Activated T-cell treated with anti-CD3 and anti-CD28 coated beads, Interleukin-2, amount 50 U/mL, for 4 hours (primary cell): ENCODE data around the gene ZC3H13. TPM values are rescaled to one million over a fixed set of nuclear protein-coding genes. Genes with fewer than 3 reads are reported as not detected.

Source experiments
- ATAC-seq, 2 donors: fragments of 200-7000 bp; cut with Tn5 transposase; one replicate each; pipeline ENCODE4 v1.10.0; 2021
- DNase-seq: peaks from one replicate; pipeline ENCODE4 v3.0.0-alpha.2; 2020
- H3K27me3 Mint-ChIP-seq: one replicate; pipeline ENCODE4 v1.8.0; 2021; ENCODE audit warnings: low read depth, mixed read lengths
- H3K36me3 Mint-ChIP-seq: one replicate; pipeline ENCODE4 v1.8.0; 2022; ENCODE audit warnings: mixed read lengths; ENCODE audit not compliant: insufficient read depth
- H3K4me1 Mint-ChIP-seq: one replicate; pipeline ENCODE4 v1.8.0; 2021; ENCODE audit warnings: low read depth, mixed read lengths
- H3K4me3 Mint-ChIP-seq: one replicate; pipeline ENCODE4 v1.8.0; 2021; ENCODE audit warnings: mild to moderate bottlenecking, moderate library complexity, mixed read lengths
- H3K9me3 Mint-ChIP-seq: one replicate; pipeline ENCODE4 v1.8.0; 2021; ENCODE audit warnings: mixed read lengths
- total RNA-seq, 3 donors: library from RNA; stranded (reverse); gene quantifications; one replicate each; pipeline ENCODE4 v1.2.1, GENCODE V29; 2021

Gene ZC3H13, protein sequence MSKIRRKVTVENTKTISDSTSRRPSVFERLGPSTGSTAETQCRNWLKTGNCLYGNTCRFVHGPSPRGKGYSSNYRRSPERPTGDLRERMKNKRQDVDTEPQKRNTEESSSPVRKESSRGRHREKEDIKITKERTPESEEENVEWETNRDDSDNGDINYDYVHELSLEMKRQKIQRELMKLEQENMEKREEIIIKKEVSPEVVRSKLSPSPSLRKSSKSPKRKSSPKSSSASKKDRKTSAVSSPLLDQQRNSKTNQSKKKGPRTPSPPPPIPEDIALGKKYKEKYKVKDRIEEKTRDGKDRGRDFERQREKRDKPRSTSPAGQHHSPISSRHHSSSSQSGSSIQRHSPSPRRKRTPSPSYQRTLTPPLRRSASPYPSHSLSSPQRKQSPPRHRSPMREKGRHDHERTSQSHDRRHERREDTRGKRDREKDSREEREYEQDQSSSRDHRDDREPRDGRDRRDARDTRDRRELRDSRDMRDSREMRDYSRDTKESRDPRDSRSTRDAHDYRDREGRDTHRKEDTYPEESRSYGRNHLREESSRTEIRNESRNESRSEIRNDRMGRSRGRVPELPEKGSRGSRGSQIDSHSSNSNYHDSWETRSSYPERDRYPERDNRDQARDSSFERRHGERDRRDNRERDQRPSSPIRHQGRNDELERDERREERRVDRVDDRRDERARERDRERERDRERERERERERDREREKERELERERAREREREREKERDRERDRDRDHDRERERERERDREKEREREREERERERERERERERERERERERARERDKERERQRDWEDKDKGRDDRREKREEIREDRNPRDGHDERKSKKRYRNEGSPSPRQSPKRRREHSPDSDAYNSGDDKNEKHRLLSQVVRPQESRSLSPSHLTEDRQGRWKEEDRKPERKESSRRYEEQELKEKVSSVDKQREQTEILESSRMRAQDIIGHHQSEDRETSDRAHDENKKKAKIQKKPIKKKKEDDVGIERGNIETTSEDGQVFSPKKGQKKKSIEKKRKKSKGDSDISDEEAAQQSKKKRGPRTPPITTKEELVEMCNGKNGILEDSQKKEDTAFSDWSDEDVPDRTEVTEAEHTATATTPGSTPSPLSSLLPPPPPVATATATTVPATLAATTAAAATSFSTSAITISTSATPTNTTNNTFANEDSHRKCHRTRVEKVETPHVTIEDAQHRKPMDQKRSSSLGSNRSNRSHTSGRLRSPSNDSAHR (N-terminal part only)
- total RNA-seq = 10 to 100 TPM; 52.2 to 59.7 (median 56.1) TPM

DNA sequence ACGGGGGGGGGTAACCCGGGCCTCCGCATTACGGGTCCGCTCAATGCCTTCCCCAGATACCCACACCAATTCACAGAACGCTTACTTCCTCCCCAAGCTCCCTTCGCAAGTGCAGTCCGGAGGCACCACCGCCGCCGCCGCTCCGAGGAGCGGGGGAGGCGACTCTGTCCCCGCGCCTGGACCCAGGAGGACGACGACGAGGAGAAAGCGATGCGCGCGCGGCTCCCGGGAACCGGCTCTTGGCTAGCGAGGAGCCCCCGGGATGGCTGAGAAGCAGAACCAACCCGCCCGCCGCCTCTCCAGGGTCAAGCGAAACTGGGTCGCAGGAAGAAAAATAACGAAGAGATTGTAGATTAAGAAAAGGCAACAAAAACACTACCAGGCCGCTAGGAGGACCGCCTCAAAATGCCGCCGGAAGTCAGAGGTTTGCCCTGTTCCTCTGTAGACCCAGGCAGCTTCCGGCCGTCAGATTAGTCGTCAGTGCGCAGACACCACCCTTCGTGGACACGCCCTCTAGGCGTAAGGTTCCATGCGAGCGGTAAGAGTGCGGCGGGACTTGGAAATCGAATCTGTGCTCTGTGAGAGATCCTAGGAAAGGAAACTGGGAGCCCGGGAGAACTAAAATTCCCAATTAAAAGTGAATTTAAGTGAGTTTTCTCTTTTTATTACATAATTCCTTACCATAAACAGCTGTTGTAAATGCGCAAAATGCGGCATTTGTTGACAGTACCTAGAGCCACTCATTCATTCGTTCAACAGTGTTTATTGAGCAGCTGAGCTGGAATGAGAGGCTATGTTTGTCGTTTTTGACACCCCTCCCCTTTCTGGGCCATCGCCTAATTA is at the start of gene ZC3H13:
TSS of gene ZC3H13 (minus strand) at position 428 of the 843 bp plus-strand sequence. CDS start 7,239 bp downstream, outside the sequence.
- peak; percentile 99 to 100 for ATAC-seq
- Mint-ChIP-seq H3K4me3 (peak within 1 kb of the TSS; percentile 91), H3K4me1 (peaks cover 36% of the 10 kb centered on the region)

DNA sequence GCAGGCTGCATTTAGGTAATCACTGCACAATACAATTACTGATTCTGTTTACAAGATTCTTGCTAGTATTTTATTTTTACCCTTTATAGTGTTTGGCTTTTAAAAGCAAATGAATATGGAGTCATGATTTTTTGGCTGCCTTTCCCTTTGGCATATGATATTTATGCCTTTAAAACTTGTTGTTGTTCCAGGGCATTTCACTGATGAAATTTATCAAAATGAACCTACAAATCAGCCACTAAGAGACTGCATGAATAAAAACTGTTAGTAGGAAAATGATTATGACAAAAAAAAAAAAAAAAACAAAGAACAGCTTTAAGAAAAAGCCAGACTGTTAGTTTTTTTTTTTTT is 49.7 kb upstream of the ZC3H13 start:
- H3K4me3 Mint-ChIP-seq = no peak overlapping the region
- DNase-seq (no peak), ATAC-seq (no peak)
- H3K9me3 Mint-ChIP-seq = no peaks in the 10 kb centered on the region
- peaks cover 6% of the 10 kb centered on the region for H3K4me1 Mint-ChIP-seq
- peaks cover 6% of the 10 kb centered on the region for H3K27me3 Mint-ChIP-seq
- H3K36me3 Mint-ChIP-seq = no peaks in the 10 kb centered on the region

More for the DNA sequence above, at the start of gene ZC3H13:
- DNase-seq = peak; percentile 85
- Mint-ChIP-seq H3K27me3 (peaks cover 10% of the 10 kb centered on the region), H3K9me3 (no peaks in the 10 kb centered on the region), H3K36me3 (peaks cover 2% of the 10 kb centered on the region)

DNA sequence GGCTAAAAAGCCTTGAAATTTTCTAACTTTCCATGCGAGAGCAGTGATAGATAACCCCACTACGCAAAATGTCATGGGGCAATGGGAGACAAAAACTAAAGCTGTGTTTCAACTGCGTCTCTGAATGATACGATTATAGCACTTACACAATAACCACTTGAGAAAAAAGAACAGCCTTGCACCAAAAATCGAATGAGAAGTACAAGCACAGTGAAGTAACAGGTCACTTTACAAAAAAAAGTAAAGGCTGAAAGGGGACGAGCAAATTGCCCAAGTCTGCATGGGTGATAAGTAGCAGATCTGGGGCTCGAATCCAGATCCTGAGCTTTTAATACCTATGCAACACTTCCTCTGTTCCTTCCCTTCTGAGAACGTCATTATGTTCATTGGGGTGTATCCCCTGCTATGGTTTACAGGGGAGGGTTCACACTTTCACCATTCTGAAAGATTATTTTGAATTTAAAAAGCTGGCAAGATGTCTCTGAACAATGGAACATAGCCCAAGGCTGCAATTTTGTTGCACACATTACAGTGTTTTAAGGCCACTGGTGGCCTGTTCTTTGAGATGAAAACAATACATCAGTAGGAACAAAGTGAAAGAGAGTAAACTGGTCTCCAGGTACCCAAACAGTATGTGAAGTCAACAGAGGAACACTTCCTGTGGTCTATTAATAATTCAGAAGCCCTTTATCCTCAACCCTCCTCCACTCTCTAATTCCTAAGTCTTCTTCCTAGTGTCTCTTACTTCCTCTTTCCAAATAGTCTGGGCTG is 49.1 kb upstream of the ZC3H13 start:
- Mint-ChIP-seq H3K27me3 (peaks cover 3% of the 10 kb centered on the region), H3K9me3 (no peaks in the 10 kb centered on the region), H3K36me3 (no peaks in the 10 kb centered on the region), H3K4me1 (peaks cover 2% of the 10 kb centered on the region), H3K4me3 (no peak overlapping the region)
- ATAC-seq (no peak), DNase-seq (no peak)

DNA sequence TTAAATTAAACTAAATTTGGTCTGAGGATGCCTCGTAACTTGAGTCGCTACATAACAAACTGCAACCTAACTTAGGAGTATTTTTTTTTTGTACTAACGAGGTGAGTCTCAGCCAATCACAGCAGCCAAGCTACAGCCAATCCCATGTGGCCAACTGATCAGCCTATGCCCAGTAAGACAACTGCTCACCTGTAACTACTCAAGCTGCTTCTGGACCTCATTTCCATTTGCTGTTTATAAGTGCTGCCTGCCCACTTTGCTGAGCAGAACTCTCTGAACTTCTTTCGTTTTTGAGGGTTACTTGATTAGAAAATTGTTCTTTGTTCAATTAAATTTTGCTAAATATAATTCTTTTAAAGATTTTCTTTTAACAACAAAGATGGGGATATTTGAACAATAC is 48.5 kb upstream of the ZC3H13 start:
- Mint-ChIP-seq H3K4me1 (no peaks in the 10 kb centered on the region), H3K4me3 (no peak overlapping the region), H3K9me3 (no peaks in the 10 kb centered on the region), H3K27me3 (peaks cover 6% of the 10 kb centered on the region), H3K36me3 (no peaks in the 10 kb centered on the region)
- ATAC-seq (no peak), DNase-seq (no peak)

DNA sequence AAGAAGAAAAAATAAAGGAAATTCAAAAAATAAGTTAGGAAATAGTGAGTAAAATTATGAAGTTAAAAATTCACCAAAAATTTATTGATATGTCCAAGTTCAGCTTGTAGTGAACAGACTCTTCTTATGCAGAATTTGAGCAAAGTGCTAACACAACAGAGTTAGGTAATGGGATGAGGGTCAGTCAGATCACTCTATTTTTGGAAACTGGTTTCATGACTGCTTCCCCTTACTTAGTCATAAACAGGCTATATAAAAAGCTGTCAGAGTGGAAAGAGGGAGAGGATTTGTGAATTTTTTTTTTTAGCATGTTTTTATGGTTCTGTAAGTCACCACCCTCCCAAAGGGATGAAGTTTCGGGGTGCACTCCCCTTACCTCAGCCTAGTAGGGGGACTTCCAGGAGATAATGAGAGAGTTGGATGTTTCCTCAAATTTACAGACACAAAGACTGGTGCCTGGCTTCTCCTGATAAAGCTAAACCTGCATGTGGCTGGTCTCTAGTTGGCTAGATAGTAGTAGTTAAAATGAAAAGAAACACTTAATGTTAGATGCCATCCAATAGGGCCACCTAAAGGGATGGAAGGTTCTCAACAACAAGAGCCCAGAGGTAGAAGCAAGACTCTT is 47.8 kb upstream of the ZC3H13 start:
- no peaks in the 10 kb centered on the region for H3K4me1 Mint-ChIP-seq
- H3K4me3 Mint-ChIP-seq = no peak overlapping the region
- no peaks in the 10 kb centered on the region for H3K9me3 Mint-ChIP-seq
- ATAC-seq (no peak), DNase-seq (no peak)
- H3K27me3 Mint-ChIP-seq = peaks cover 6% of the 10 kb centered on the region
- H3K36me3 Mint-ChIP-seq = no peaks in the 10 kb centered on the region

DNA sequence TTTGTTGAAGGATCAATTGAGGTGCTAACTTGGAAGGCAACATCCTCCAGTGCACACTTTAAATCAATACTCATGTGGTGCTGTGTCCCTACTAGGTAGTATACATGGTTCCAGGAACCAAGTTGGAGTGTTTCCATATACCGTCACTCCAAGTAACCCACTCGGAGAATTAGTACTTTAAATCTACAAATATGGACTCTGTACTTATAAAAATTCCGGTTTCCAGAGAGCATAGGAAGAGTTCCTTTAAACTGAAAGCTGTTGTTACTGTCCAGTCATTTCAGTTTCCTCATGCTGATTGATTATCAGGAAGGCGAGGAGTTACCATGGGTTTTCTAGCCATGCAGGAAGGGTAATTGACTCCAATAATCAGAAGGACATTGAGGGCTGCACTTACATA is 45.1 kb upstream of the ZC3H13 start:
- ATAC-seq (no peak), DNase-seq (no peak)
- H3K36me3 Mint-ChIP-seq = no peaks in the 10 kb centered on the region
- H3K4me1 Mint-ChIP-seq = no peaks in the 10 kb centered on the region
- peaks cover 17% of the 10 kb centered on the region for H3K27me3 Mint-ChIP-seq
- H3K9me3 Mint-ChIP-seq = no peaks in the 10 kb centered on the region
- no peak overlapping the region for H3K4me3 Mint-ChIP-seq

DNA sequence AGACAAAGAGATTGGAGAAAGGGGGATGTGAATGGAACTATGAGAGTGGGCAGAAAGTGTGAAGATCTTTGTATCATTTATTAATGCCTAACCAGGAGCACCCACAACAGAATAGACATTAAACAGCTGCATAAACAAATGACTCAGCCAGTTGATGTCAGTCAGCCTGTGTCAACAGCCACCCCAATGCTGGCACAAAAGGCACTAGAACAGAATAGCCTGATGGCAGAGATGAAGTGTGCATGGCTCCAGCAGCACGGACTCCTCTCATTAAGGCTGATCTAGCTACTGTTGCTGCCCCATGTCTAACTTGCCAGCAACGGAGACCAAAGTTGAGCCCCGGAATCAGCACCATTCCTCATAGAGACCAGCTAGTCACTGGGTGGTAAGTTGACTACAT is 44.5 kb upstream of the ZC3H13 start:
- H3K4me3 Mint-ChIP-seq = no peak overlapping the region
- no peaks in the 10 kb centered on the region for H3K9me3 Mint-ChIP-seq
- H3K4me1 Mint-ChIP-seq = no peaks in the 10 kb centered on the region
- DNase-seq (no peak), ATAC-seq (no peak)
- peaks cover 22% of the 10 kb centered on the region for H3K27me3 Mint-ChIP-seq
- no peaks in the 10 kb centered on the region for H3K36me3 Mint-ChIP-seq

DNA sequence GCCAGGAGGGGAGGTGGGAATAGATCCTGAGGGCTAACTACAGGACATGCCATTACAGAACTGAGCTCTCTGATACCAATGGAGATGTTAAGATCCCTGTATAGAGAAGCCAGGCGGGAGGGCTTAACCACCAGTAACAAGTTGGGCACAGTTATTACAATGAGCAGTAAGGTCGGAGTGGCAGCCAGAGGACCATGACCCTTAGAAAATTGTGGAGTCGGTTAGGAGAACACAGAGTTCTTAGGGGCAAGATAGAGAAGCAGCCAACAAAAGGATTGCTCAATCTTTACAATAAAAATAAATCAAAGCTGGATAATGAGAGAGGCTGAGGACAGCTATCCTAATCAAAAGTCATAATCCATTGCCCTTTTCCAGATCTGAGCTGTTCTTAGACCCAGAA is 41.9 kb upstream of the ZC3H13 start:
- H3K36me3 Mint-ChIP-seq = no peaks in the 10 kb centered on the region
- H3K4me3 Mint-ChIP-seq = no peak overlapping the region
- DNase-seq = no peak
- H3K27me3 Mint-ChIP-seq = peaks cover 23% of the 10 kb centered on the region
- ATAC-seq = no peak
- no peaks in the 10 kb centered on the region for H3K4me1 Mint-ChIP-seq
- no peaks in the 10 kb centered on the region for H3K9me3 Mint-ChIP-seq

DNA sequence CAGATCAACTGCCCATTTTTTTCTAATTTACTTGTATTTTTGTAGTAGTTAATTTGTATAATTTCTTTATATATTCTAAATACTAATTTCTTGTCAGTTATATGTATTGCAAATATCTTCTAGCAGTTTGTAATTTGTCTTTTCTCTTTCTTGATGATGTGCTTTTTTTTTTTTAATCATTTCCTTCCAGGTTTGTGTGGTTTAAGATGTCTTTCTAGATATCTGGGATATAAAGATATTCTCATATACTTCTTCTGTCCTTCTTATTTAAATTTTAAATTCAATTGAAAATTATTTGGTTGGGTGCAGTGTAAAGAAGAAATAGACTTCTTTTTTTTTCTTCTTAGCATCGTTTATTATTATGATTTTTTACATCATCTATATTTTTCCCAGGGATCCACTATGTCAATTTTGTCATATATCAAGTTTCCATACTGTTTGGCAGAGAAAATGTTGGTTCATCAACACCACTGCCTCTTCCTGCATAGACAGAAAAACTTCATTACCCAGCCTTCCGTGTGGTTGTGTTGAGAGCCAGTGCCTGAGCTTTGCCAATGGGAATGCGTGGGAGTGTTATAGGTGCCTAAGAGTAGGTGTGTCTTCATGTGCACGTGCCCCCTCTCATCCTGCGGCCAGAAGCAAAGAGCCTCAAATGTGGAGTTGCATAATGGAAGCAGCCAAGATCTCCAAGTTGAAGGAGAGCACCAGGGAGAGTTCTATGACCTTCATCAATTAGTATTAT is 36.4 kb upstream of the ZC3H13 start:
- peaks cover 12% of the 10 kb centered on the region for H3K27me3 Mint-ChIP-seq
- H3K36me3 Mint-ChIP-seq = no peaks in the 10 kb centered on the region
- DNase-seq (no peak), ATAC-seq (no peak)
- H3K4me1 Mint-ChIP-seq = no peaks in the 10 kb centered on the region
- no peaks in the 10 kb centered on the region for H3K9me3 Mint-ChIP-seq
- no peak overlapping the region for H3K4me3 Mint-ChIP-seq

DNA sequence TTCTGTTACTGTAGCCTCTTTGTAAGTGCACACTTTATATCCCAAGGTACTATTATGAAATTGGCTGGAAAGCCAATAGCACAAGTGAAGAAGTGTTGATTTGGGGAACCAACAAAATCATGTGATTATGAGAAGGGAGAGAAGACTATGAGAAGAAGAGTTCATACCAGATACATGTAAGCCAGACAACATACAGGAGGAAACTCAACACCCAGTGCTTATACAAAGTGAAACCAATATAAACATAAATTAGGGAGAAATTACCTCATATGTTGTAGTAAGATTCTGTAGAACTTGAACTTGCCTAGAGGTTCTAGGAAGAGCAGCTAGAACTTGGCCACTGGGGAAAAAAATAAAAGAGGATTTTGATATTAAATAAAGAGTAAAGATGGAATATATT is 34.9 kb upstream of the ZC3H13 start:
- no peak for DNase-seq
- H3K9me3 Mint-ChIP-seq = no peaks in the 10 kb centered on the region
- H3K36me3 Mint-ChIP-seq = no peaks in the 10 kb centered on the region
- no peaks in the 10 kb centered on the region for H3K4me1 Mint-ChIP-seq
- H3K4me3 Mint-ChIP-seq = no peak overlapping the region
- ATAC-seq = no peak
- H3K27me3 Mint-ChIP-seq = peaks cover 4% of the 10 kb centered on the region

DNA sequence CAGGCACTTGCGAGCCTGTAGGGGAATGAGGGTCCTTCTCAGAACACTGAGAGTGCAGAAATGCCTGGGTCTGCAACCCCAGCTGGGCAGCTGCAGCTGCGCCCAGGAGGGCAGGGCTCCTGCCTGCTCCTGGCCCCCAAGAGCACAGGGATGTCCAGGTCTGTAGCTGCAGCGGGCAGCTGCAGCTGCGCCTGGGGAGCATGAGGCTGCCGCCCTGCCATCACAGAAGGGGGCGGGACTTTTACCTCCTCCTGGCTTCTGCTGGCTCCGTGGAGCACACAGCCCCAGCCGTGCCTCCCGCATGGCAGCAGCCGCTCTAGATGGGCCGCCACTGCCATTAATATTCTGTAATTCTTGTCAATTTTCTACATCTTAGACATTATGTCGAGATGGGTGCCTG is 34.4 kb upstream of the ZC3H13 start:
- H3K9me3 Mint-ChIP-seq = no peaks in the 10 kb centered on the region
- no peaks in the 10 kb centered on the region for H3K36me3 Mint-ChIP-seq
- peaks cover under 1% of the 10 kb centered on the region for H3K27me3 Mint-ChIP-seq
- no peaks in the 10 kb centered on the region for H3K4me1 Mint-ChIP-seq
- no peak for ATAC-seq
- DNase-seq = no peak
- no peak overlapping the region for H3K4me3 Mint-ChIP-seq

DNA sequence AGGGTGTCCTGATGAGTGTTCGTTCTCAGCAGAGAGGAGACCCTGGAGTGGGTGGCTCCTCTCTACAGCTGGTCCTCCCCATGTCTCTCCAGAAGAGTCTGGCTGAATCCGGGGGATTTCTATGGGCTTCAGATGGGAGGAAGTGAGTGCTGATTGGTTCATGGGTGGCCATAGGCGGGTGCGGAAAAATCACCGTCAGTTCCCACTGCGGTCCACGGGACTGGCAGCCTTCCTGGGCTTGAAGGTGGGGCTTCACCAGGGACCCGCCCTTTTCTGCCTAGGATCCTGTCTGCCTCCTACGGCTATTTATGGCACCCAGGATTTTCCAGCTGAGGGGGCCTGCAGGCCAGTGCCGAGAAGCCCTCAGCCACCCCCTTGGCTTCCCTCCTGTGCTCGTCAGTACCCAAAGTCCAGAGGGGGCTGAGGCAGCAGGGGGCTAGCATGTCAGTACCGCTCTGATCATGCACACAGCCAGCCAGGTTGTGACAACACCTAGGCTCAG is 33.9 kb upstream of the ZC3H13 start:
- H3K9me3 Mint-ChIP-seq = no peaks in the 10 kb centered on the region
- no peak overlapping the region for H3K4me3 Mint-ChIP-seq
- ATAC-seq = no peak
- H3K36me3 Mint-ChIP-seq = no peaks in the 10 kb centered on the region
- H3K4me1 Mint-ChIP-seq = no peaks in the 10 kb centered on the region
- DNase-seq = no peak
- no peaks in the 10 kb centered on the region for H3K27me3 Mint-ChIP-seq
